ENCODE measurements around the gene MYRFL.

The MYRFL gene

DNA sequence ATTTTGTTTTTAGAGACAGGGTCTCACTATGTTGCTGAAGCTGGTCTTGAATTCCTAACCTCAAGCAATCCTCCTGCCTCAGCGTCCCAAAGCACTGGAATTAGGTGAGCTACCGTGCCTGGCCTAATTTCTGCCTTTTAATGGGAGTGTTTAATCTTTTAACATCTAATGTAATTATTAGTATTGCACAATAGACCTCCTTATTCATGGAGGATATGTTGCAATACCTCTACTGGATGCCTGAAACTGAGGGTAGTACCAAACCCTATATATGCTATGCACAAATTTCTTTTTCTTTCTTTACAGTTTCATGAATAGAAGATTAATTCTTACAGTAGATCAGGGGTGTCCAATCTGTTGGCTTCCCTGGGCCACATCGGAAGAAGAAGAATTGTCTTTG, 47.8 kb downstream of the MYRFL start:
- H3K36me3 ChIP-seq (ENCODE audit: insufficient read depth, low read length), result no peaks in the 10 kb centered on the region
- H3K9ac ChIP-seq (ENCODE audit: low read depth, low read length), result no peak overlapping the region
- no peaks in the 10 kb centered on the region for H3K4me1 ChIP-seq (ENCODE audit: insufficient read depth, low read length)
- H3K9me3 ChIP-seq (ENCODE audit: control insufficient read depth, insufficient read depth, low read length), result no peaks in the 10 kb centered on the region

DNA sequence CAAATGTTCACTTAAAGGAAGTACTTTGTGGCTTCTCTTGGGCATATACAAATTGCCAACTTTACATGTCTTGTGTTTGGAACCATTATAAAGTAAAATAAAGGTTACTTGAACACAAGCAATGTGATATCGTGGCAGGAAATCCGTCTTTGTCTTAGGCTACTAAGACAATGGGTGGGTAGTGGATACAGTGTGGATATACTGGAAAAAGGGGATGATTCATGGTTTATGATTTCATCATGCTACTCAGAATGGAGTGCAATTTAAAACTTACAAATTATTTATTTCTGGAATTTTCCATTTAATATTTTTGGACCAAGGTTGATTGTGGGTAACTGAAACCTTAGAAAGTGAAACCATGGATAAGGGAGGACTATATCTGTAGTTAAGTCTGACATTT, 48.4 kb downstream of the MYRFL start:
- Histone ChIP-seq H3K9ac (ENCODE audit: low read depth, low read length) (no peak overlapping the region), H3K4me1 (ENCODE audit: insufficient read depth, low read length) (no peaks in the 10 kb centered on the region), H3K9me3 (ENCODE audit: control insufficient read depth, insufficient read depth, low read length) (no peaks in the 10 kb centered on the region), H3K36me3 (ENCODE audit: insufficient read depth, low read length) (no peaks in the 10 kb centered on the region)

GRCh38 chr12:69874606-69875005, 49.6 kb downstream of the MYRFL start:
- H3K9me3 ChIP-seq (ENCODE audit: control insufficient read depth, insufficient read depth, low read length), result no peaks in the 10 kb centered on the region
- no peaks in the 10 kb centered on the region for H3K4me1 ChIP-seq (ENCODE audit: insufficient read depth, low read length)
- no peaks in the 10 kb centered on the region for H3K36me3 ChIP-seq (ENCODE audit: insufficient read depth, low read length)
- H3K9ac ChIP-seq (ENCODE audit: low read depth, low read length), result no peak overlapping the region

- no peaks in the 10 kb centered on the region for H3K4me1 ChIP-seq (ENCODE audit: insufficient read depth, low read length)
- no peaks in the 10 kb centered on the region for H3K36me3 ChIP-seq (ENCODE audit: insufficient read depth, low read length)
- no peak overlapping the region for H3K9ac ChIP-seq (ENCODE audit: low read depth, low read length)
- H3K9me3 ChIP-seq (ENCODE audit: control insufficient read depth, insufficient read depth, low read length), result no peaks in the 10 kb centered on the region
Observed at GRCh38 chr12:69875416-69875935, 50.4 kb downstream of the MYRFL start.

- Histone ChIP-seq H3K4me1 (ENCODE audit: insufficient read depth, low read length) (no peaks in the 10 kb centered on the region), H3K9ac (ENCODE audit: low read depth, low read length) (peak overlapping the region; percentile 38)
Observed at GRCh38 chr12:69879007-69879960, 54.3 kb downstream of the MYRFL start.

DNA sequence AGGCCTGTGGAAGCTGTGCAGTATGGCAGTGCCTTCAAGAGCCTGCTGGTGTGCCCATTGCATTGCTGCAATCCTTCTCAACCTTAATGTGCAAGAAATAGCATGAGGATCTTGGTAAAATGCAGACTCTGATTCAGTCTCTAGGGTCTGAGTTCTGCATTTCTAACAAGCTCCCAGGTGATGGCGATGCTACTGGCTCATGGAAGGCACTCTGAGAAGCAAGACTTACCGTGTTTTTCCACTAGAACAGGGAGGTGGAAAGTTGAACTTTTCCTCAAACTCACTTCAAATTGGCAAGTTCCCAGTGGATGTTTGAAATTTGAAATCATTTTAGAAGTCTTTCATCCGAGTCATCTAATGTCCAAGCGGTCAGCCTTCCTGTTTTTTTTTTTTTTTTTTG, 55.5 kb downstream of the MYRFL start:
- H3K9ac ChIP-seq (ENCODE audit: low read depth, low read length), result no peak overlapping the region
- H3K9me3 ChIP-seq (ENCODE audit: control insufficient read depth, insufficient read depth, low read length), result no peaks in the 10 kb centered on the region
- H3K36me3 ChIP-seq (ENCODE audit: insufficient read depth, low read length), result no peaks in the 10 kb centered on the region
- no peaks in the 10 kb centered on the region for H3K4me1 ChIP-seq (ENCODE audit: insufficient read depth, low read length)

More at GRCh38 chr12:69879007-69879960, 54.3 kb downstream of the MYRFL start:
- Histone ChIP-seq H3K36me3 (ENCODE audit: insufficient read depth, low read length) (no peaks in the 10 kb centered on the region), H3K9me3 (ENCODE audit: control insufficient read depth, insufficient read depth, low read length) (no peaks in the 10 kb centered on the region)

DNA sequence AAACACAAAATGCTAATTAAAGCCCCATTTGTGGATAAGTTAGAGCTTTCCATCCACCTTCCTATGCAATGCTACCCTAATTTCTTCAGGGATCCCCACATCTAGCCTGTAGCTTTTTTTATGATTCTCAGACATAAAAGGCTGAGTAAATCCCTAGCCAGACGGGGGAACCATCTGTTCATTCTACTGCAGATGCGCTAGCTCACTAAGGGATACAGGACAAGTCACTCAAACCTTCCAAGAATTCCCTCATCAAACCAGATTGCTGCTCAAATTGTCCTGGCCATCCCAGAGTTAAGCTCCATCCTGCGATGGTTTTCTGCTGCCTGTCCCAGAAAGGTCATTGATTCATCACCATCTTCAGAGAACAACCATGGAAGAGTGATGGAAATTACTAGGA, 56.7 kb downstream of the MYRFL start:
- Histone ChIP-seq H3K9me3 (ENCODE audit: control insufficient read depth, insufficient read depth, low read length) (no peaks in the 10 kb centered on the region), H3K9ac (ENCODE audit: low read depth, low read length) (no peak overlapping the region), H3K36me3 (ENCODE audit: insufficient read depth, low read length) (no peaks in the 10 kb centered on the region), H3K4me1 (ENCODE audit: insufficient read depth, low read length) (no peaks in the 10 kb centered on the region)

- no peaks in the 10 kb centered on the region for H3K9me3 ChIP-seq (ENCODE audit: control insufficient read depth, insufficient read depth, low read length)
- H3K4me1 ChIP-seq (ENCODE audit: insufficient read depth, low read length), result no peaks in the 10 kb centered on the region
- H3K9ac ChIP-seq (ENCODE audit: low read depth, low read length), result no peak overlapping the region
- H3K36me3 ChIP-seq (ENCODE audit: insufficient read depth, low read length), result no peaks in the 10 kb centered on the region
Observed at GRCh38 chr12:69884386-69884785, 59.4 kb downstream of the MYRFL start.

DNA sequence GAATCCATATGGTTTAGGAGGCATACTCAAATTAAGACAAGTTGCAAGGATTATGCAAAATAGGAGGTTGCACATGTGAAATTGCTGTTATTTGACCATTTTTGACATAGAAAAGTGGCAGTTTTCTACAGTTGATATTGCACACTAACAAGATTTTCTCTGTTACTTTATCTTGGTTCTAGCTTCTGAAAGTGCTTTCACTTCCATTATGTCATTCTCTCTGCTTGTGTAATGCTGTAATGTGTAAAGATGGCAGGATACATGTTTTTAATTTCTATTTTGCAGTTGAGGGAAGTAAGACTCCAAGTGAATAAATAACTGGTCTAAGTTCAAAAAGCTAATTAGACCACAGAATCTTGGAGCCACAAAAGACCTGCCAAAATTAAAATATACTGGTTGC, 60.6 kb downstream of the MYRFL start:
- Histone ChIP-seq H3K4me1 (ENCODE audit: insufficient read depth, low read length) (no peaks in the 10 kb centered on the region), H3K9me3 (ENCODE audit: control insufficient read depth, insufficient read depth, low read length) (no peaks in the 10 kb centered on the region), H3K36me3 (ENCODE audit: insufficient read depth, low read length) (no peaks in the 10 kb centered on the region), H3K9ac (ENCODE audit: low read depth, low read length) (no peak overlapping the region)

- Histone ChIP-seq H3K36me3 (ENCODE audit: insufficient read depth, low read length) (no peaks in the 10 kb centered on the region), H3K9me3 (ENCODE audit: control insufficient read depth, insufficient read depth, low read length) (no peaks in the 10 kb centered on the region), H3K9ac (ENCODE audit: low read depth, low read length) (no peak overlapping the region), H3K4me1 (ENCODE audit: insufficient read depth, low read length) (no peaks in the 10 kb centered on the region)
Observed at GRCh38 chr12:69886109-69886508, 61.1 kb downstream of the MYRFL start.

DNA sequence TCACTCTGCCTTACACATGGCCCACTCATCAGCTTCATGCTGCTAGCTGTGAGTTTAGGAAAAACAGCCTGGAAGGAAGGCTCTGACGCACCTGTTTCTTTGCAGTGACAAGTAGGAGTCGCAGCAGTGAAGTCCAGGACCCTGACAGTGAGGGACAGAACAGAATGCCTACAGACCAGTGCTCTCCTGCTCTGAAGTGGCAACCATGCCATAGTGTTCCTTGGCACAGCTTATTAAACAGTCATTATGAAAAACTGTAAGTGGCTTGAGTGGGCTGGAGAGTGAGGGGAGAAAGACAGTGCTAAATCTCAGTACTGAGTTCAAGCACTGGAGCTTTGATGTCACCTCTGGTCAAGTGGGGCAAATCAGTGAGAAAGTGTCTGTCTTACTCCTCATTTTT, 61.7 kb downstream of the MYRFL start:
- no peak overlapping the region for H3K9ac ChIP-seq (ENCODE audit: low read depth, low read length)
- H3K36me3 ChIP-seq (ENCODE audit: insufficient read depth, low read length), result no peaks in the 10 kb centered on the region
- no peaks in the 10 kb centered on the region for H3K9me3 ChIP-seq (ENCODE audit: control insufficient read depth, insufficient read depth, low read length)
- no peaks in the 10 kb centered on the region for H3K4me1 ChIP-seq (ENCODE audit: insufficient read depth, low read length)

- no peaks in the 10 kb centered on the region for H3K4me1 ChIP-seq (ENCODE audit: insufficient read depth, low read length)
- H3K9ac ChIP-seq (ENCODE audit: low read depth, low read length), result no peak overlapping the region
- H3K9me3 ChIP-seq (ENCODE audit: control insufficient read depth, insufficient read depth, low read length), result no peaks in the 10 kb centered on the region
- H3K36me3 ChIP-seq (ENCODE audit: insufficient read depth, low read length), result no peaks in the 10 kb centered on the region
Observed at GRCh38 chr12:69888901-69889300, 63.9 kb downstream of the MYRFL start.

DNA sequence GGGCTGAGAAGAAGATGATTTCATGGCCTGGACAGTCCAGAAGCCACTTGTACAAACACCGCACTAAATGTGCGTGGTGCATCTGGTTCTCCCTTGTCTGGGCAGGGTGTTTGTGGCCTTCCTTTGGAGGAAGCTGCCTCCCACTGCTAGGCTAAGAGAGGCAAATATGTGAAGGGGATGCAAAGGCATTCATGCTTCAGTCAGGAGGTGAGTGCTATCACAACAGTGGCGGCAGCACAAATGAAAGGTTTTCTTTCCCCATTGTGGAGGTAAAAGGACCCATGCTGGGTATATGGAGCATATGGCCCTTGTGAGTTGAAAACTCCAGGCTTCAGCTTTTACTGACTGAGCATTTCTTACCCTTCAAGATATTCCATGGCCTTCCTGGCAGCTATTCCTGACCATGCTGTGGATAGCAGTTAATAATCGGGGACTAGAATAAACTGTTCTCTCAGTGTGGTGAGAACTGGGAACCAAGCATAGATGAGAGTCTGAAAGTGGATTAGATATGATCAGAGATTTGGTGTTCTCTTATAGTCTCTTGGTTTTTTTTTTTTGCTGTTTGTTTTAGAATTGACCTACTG, 69.9 kb downstream of the MYRFL start:
- H3K9me3 ChIP-seq (ENCODE audit: control insufficient read depth, insufficient read depth, low read length), result no peaks in the 10 kb centered on the region
- H3K36me3 ChIP-seq (ENCODE audit: insufficient read depth, low read length), result no peaks in the 10 kb centered on the region
- H3K9ac ChIP-seq (ENCODE audit: low read depth, low read length), result no peak overlapping the region
- peaks cover 41% of the 10 kb centered on the region for H3K4me1 ChIP-seq (ENCODE audit: insufficient read depth, low read length)

DNA sequence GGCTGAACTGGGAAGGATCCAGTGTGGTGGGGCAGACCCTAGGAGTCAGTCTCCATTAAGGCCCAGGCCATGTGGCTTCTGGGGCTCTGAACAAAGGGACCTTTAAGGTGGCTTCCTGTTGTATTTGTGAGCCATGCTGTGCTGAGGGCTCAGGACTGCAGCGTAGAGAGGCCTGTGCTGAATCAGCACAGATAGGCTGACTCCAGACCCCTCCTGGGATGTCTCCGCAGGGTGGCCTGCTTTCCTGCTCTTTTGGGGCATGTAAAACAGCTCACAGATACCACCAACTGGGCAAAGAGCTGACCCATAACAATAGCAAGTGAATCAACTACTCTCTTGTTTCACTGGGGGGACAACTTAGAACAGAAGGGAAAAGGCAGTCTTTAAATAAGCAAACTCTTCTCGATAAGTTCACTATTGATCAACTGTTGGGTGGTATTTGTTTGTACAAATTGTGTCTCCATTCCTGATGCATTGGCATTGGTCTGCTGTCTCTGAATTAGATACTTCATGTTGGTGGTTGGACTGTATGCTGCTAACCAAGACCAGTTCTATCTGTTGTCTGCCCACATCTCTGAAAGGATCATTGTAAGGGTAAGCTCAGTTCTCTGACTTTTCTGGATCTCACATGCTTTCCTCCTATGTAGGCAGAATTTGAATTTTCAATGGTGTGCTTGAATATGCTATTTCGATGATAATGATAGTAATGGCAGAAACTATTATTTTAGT, 71.8 kb downstream of the MYRFL start:
- H3K9ac ChIP-seq (ENCODE audit: low read depth, low read length), result no peak overlapping the region
- no peaks in the 10 kb centered on the region for H3K9me3 ChIP-seq (ENCODE audit: control insufficient read depth, insufficient read depth, low read length)
- peaks cover 41% of the 10 kb centered on the region for H3K4me1 ChIP-seq (ENCODE audit: insufficient read depth, low read length)
- H3K36me3 ChIP-seq (ENCODE audit: insufficient read depth, low read length), result no peaks in the 10 kb centered on the region

All from ES-I3 (cell line).